Measurements from ENCODE around the gene GLRX.
"Not testable (repeated sequence)": the region's sequence is repeated elsewhere in the genome, so short reads cannot be mapped to it uniquely, and the experiment has no call there.

Gene GLRX

DNA sequence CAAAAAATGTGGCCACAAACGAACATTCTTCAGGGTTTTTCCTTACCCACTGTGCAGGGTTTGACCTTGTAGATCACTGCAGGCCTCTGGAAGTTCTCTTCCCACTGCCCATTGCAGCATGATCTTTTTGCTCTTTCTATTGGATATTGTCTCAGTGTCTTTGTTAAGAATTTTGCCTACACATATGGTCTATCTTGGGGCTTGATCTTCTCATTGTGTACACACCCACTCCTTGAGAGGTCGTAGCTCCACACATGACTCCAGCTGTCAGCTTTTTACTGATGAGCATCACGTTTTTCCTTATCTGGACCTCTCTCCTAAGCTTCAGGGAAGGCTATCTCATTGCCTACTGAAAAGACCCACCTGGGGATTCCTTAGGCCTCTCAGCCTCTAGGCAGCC, 3.0 kb upstream of the GLRX start:
- DNase-seq = no peak

DNA sequence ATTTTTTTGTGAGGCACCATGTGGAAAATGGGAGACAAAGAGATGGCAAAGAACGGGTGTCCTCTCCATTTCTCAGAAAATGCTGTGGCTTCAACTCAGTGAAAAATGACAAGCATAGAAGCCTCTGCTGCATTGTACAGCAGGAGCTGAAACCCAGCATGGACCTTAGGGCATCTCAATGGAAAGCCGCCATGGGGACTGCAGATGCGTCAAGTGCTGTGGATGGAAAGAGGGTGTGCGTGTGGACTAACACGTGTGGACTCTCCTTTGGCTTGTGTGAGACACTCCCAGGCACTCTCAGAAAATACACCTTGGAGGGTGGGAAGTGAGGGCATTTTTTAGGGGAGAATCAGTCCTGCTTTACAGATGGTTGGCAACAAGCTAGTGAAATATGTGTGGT, 2.2 kb upstream of the GLRX start:
- DNase-seq = no peak

GRCh38 chr5:95823738-95824609, 1.4 kb upstream of the GLRX start:
- DNase-seq = peak; percentile 80 to 87

- DNase-seq = no peak
These were observed 752 bp upstream of the GLRX start for GRCh38 chr5:95823218-95823737.

DNA sequence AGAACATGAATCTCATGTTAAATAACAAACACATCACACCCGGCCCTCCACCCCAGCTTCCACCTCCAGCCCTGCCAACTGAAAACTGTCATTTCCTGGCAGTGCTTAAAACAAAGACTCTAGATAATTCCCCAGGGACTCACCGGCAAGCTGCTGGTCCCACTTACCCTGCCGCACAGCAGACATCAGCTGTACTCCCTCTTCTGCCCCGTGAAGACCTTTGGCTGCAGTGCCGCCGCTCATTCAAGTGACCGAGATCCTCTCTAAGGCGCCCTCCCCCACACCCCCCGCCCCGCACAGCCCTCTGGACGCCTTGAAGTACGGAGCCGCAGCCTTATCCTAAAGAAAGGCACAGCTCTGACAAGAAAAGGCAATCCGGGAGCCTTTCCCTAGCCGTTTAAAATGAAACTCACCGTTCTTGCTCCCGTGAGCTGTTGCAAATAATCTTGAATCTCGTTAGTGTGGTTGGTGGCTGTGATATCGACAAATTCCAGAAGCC, 434 bp downstream of the GLRX start:
- peak; percentile 42 to 49 for DNase-seq

GRCh38 chr5:95821110-95822021, 1.2 kb downstream of the GLRX start:
- DNase-seq = no peak

DNA sequence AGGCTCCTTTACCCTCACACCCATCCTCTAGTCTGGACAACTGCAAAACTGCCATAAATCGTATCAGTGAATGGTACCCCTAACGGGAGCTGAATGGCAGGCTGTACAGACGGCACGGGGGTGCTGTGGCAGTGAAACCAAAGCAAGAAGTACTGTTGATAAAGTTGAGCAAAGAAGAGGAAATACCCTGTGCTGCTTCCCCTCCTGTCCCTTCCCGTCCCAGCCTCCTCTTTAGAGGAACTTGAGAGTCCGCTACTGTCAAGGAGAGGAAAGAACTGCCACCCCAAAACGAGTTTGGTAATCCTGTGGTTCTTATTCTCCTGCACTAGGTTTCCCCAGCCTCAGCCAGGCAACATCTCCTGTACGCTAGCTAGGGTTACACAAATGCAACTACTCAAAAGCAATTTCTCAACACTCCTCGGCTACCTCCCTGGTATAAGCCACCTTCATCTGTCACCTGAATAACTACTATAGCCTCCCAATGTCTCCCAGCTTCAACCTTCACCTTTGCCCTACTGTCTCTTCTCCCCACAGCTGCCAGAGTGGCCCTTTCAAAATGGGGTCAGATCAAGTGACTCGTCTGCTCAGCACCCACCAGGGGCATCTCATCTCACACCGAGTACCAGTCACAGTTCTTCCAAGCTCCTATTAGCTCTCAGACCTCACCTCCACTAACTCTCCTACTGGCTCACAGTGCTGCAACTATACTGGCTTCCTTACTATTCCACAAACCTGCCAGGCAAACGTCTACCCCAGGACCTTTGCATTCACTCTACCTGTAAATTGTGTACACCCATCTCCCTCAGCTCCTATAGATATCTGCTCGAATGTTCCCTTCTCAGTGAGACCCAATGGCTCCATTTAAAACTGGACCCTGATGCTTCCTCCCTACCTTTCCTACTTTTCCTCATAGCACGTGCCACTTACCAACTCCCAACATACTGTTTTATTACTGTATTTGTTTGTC, 4.1 kb downstream of the GLRX start:
- peak; percentile 96 to 98 for DNase-seq

- no peak for DNase-seq
These were observed 5.1 kb downstream of the GLRX start for GRCh38 chr5:95817430-95817829.

DNA sequence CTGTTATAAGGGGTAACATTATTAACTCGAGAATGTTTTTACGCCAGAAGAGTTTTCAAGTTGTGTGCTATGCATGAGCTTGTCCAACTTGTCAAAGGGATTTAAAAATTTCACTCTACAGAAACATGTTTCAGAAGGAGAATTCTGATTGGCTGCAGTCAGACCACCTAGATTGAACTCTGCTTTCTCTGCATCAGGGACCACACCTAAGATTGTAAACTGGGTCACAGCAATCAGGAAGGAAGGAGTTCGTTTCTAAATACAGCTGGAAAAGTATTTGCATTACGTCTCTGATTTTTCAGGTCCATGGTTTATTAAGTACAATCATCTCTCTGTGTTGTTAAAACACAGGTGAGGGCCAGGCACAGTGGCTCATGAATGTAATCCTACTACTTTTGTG, 5.8 kb downstream of the GLRX start:
- DNase-seq = no peak

DNA sequence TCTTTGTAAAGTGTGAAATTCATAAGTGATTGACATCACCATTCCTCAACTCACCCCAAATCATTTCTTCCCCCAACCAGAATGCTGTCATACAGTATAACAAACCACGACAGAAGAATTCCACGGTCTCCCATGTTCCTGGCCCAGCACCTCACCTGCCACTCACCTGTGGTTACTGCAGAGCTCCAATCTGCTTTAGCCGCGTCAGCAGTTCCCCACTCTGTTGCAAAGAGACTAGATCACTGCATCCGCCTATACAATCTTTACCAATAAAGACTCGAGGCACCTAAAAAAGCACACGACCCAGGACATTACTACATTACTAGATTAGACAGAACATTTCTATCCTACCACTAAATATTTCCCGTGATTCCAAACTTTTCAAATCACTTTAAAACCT, 6.2 kb downstream of the GLRX start:
- no peak for DNase-seq

DNA sequence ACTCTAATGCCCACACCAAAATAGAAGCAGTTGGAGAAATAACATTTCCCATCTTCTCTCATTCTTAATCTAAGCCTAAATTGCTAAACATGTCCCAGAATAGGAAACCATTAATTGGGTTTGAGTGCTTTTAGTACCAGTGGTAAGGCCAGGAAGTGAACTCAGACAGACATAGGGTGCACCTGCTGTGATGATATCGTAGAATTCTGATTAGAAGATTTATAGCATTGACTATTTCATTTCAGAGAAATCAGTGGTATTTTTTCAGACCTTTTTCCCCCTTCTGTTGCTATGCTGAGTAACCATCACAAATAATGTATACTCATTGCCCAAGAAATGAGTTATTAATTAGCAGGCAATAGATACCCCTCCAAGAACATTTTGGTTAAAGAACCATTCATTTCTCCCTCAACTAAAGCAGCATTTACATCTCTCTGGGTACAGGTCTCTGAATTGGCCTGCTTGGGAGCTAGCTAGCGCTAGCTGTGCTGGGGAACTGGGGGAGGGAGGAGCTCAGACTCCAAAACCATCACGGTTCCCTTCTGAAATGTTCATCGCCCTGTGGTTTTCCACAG, 7.3 kb downstream of the GLRX start:
- no peak for DNase-seq

GRCh38 chr5:95813035-95813434, 9.5 kb downstream of the GLRX start:
- not testable (repeated sequence) for DNase-seq

DNA sequence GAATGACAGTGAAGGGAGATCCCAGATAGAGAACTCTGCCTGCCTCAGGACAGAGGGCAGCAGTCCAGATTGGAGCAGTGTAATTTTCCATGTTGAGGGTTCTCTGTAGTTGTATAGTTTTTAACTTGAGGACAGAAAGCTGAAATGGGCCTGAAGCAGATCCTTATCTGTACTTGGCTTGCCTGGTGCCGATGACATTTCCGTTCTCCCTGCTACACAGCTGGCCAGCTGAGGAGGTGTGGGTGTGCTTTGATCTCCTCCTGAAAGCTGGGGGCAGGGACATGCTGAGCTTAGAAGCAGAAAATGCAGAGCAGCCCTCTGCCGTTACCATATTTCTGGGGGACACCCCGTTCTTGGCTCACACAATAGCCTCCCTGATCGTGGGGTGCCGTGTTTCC, 10.5 kb downstream of the GLRX start:
- no peak for DNase-seq

- not testable (repeated sequence) for DNase-seq
These were observed 11.0 kb downstream of the GLRX start for GRCh38 chr5:95811461-95812073.

DNA sequence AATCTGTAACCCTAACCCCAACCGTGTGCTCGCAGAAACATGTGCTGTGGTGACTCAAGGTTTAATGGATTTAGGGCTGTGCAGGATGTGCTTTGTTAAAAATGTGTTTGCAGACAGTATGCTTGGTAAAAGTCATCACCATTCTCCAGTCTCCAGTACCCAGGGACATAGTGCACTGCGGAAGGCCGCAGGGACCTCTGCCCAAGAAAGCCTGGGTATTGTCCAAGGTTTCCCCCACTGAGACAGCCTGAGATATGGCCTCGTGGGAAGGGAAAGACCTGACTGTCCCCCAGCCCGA, 11.5 kb downstream of the GLRX start:
- DNase-seq = not testable (repeated sequence)

GRCh38 chr5:95810305-95811125, 12.0 kb downstream of the GLRX start:
- DNase-seq = no peak

DNA sequence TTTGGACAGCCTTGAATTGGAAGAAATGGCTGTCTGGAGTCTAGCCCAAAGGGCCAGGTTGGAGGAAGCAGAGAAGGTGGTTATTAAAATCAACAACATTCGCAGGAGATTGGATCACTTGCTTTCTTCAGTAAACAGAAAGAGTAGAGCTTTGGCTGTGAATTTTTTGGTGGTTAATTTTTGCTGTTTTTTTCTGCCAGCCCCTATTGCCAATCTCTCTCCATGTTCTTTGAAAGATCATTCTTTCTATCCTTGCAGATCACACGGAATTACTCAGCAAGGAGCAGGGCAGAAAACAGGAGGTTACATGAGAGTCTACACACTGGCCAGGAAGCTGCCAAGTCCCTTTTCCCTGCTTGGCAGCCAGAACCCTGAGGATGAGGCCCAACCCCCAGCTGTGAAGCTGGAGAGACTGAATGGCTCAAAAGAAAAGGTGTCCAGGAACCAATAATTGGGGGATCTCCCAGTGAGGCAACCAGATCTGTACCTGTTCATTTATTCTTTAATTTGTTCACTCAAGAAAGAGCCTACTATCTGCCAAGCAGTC, 13.0 kb downstream of the GLRX start:
- no peak for DNase-seq

- peak; percentile 98 to 99 for DNase-seq
These were observed 13.7 kb downstream of the GLRX start for GRCh38 chr5:95808686-95809413.

DNA sequence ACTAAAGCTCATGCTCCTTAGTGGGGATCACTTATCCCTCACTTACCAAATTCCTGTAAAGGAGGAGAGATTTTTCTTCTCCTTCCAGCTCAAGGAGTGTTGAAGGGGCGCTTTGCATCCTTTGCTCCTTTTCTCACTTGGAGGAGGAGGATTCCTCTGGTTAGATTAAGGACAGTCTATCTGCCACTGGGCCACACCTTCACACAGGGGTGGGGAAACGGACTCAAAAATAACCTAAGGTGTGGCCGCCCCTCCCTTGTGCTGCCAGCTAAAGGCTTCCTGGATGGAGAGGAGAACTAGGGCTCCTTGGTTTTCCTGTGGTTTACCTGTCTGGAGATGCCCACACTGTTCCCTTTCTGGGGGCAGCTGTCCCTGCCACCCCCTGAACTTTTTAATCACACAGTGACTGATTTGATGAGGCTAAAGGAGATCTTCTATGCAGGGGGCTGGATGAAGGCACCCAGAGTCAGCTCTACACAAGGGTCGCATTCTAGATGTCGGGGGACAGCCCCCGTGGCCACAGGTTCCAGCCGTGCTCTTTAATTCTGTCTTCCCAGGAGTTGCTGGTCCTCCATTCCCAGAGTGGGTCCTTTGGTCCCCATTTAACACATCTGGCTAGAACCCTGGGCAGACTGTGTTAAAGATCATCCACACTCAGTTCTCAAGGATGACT, 14.4 kb downstream of the GLRX start:
- DNase-seq = no peak
